ENCODE measurements around the gene CD209.

- TF ChIP-seq, protein P1, sequence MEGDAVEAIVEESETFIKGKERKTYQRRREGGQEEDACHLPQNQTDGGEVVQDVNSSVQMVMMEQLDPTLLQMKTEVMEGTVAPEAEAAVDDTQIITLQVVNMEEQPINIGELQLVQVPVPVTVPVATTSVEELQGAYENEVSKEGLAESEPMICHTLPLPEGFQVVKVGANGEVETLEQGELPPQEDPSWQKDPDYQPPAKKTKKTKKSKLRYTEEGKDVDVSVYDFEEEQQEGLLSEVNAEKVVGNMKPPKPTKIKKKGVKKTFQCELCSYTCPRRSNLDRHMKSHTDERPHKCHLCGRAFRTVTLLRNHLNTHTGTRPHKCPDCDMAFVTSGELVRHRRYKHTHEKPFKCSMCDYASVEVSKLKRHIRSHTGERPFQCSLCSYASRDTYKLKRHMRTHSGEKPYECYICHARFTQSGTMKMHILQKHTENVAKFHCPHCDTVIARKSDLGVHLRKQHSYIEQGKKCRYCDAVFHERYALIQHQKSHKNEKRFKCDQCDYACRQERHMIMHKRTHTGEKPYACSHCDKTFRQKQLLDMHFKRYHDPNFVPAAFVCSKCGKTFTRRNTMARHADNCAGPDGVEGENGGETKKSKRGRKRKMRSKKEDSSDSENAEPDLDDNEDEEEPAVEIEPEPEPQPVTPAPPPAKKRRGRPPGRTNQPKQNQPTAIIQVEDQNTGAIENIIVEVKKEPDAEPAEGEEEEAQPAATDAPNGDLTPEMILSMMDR (IDR thresholded peaks at IDR 0.05) = no peak
- TF ChIP-seq EZH2 (IDR thresholded peaks at IDR 0.05) (no peak), EZH2phosphoT487 (IDR thresholded peaks at IDR 0.05) (no peak)
These were observed 41.7 kb downstream of the CD209 start for GRCh38 chr19:7705387-7706187.

Measured in neural progenitor cell (in vitro differentiated cells).